Lung (tissue), 12 donors: ENCODE measurements around the gene ERI3. TPM values are rescaled to one million over a fixed set of nuclear protein-coding genes. Genes with fewer than 3 reads are reported as not detected.

Experiments used
- ATAC-seq: fragments of 200-7000 bp; cut with Tn5 transposase; one replicate; pipeline ENCODE4 v1.9.1; 2020; ENCODE audit warnings: moderate number of reproducible peaks; ENCODE audit not compliant: insufficient read depth, low FRiP score
- DNase-seq, 3 donors: peaks; one replicate each; pipeline ENCODE4 v3.0.0-alpha.2; 2013 to 2017
- H3K27ac ChIP-seq, 2 donors: one replicate each; pipeline ENCODE4 v1.5.1; 2013; ENCODE audit warnings: mild to moderate bottlenecking in 2 of 2, moderate library complexity in 2 of 2, control low read depth in 1 of 2, inconsistent platforms in 1 of 2, low read depth in 1 of 2, low read length in 1 of 2
- H3K27me3 ChIP-seq, 3 donors: one replicate each; pipeline ENCODE4 v1.5.1; 2013; ENCODE audit warnings: low read length in 2 of 3; ENCODE audit not compliant: control insufficient read depth in 3 of 3, insufficient read depth in 3 of 3
- H3K36me3 ChIP-seq, 4 donors: one replicate each; pipeline ENCODE4 v1.5.1; 2013; ENCODE audit warnings: low read length in 4 of 4, mild to moderate bottlenecking in 1 of 4, moderate library complexity in 1 of 4; ENCODE audit not compliant: control insufficient read depth in 4 of 4, insufficient read depth in 4 of 4
- H3K4me1 ChIP-seq, 5 donors: one replicate each; pipeline ENCODE4 v1.5.1; 2013; ENCODE audit warnings: low read length in 5 of 5, mild to moderate bottlenecking in 2 of 5, moderate library complexity in 1 of 5; ENCODE audit not compliant: control insufficient read depth in 5 of 5, insufficient read depth in 5 of 5
- H3K4me3 ChIP-seq: one replicate; pipeline ENCODE4 v1.5.1; 2013; ENCODE audit warnings: mild to moderate bottlenecking, control low read depth, moderate library complexity
- H3K9ac ChIP-seq, 2 donors: one replicate each; pipeline ENCODE4 v1.5.1; 2013; ENCODE audit warnings: low read length in 2 of 2, control low read depth in 1 of 2; ENCODE audit not compliant: insufficient read depth in 1 of 2
- H3K9me3 ChIP-seq, 4 donors: one replicate each; pipeline ENCODE4 v1.5.1; 2013; ENCODE audit warnings: low read length in 3 of 4, mild to moderate bottlenecking in 1 of 4, moderate library complexity in 1 of 4; ENCODE audit not compliant: control insufficient read depth in 4 of 4, insufficient read depth in 3 of 4
- CTCF ChIP-seq: IDR thresholded peaks from 2 replicates; pipeline ENCODE4 v1.5.1; 2012; ENCODE audit warnings: mild to moderate bottlenecking; ENCODE audit errors: control extremely low read depth, extremely low read depth
- WGBS, 2 donors: extraction: QIAGEN DNeasy Blood & Tissue Kit; methylation state at CpG; one replicate each; pipeline ENCODE4 v1.1.7; 2013; 5-methylcytosine and 5-hydroxymethylcytosine counted together
- polyA plus RNA-seq, 2 donors: library from polyadenylated mRNA; stranded (reverse); fragments of 200-250 nt; gene quantifications; one replicate each; pipeline ENCODE4 v1.2.1, GENCODE V29; 2013
- total RNA-seq, 2 donors: library from RNA; depleted of rRNA in 1 of 2; stranded (reverse); fragments of >200 nt in 1 of 2; gene quantifications; one replicate each; pipeline ENCODE4 v1.2.1, GENCODE V29; 2014 to 2021
- donor health status: control.
- donor health status: control.
- donor health status: Bipolar disorder and iron deficiency.
- donor health status: healthy.
- donor health status: DM: yes; HTN: yes; CAD: no.

Gene ERI3
- total and polyA plus RNA-seq, 4 donors, result 26.6 to 56.2 (median 40.8) TPM

GRCh38 chr1:44328671-44329416, 26.2 kb downstream of the ERI3 start:
- Histone ChIP-seq H3K4me1 (peaks cover 0 to 19% (median 7%) of the 10 kb centered on the region in 5 donors), H3K9ac (no peak overlapping the region), H3K4me3 (no peak overlapping the region), H3K27me3 (no peaks in the 10 kb centered on the region), H3K9me3 (no peaks in the 10 kb centered on the region), H3K27ac (peak overlapping the region in 1 of 2 donors; percentile 51), H3K36me3 (peaks cover 0 to 6% (median 3%) of the 10 kb centered on the region in 4 donors)
- WGBS, 2 donors, result 79 to 85% methylated on average over 5 of the region's 5 CpGs
- no peak for TF ChIP-seq CTCF
- ATAC-seq (no peak), DNase-seq (no peak)

DNA sequence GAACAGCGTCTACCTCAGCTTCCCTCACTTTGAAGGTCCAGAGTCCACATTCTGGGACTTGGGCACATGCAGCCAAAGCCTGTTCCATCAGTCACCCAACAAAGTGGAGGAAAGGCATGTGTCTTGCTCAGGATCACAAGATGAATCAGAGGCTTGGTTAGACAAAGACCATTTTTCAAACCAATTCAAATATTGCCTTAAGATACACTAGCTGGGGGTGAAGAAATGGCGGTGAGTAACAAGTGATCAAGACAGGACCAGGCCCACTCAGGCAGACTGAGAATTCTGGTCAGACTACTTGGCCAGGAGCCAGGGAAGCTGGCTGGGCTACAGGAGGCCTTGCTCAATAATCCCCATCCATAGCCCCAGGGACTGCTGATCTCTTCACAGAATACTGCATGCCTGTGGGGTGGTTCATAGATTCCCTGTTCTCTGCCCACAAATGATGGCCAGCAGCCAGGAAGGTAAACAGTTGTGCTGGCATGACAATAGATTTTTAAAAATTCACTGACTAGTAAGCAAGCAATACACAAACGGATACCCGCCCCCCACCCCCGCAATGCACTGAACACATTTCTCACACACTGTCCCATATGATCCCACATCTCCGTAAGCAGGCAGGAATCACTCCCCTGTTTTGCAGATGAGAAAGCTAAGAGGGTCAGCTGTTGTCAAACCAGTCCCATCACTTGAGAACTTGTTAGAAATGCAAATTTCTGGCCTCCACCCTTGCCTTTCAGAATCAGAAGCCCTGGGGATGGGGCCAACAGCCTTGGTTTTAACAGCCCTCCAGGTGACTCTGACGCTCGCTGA, 27.2 kb downstream of the ERI3 start:
- peaks cover 0 to 6% (median 1%) of the 10 kb centered on the region in 4 donors for H3K36me3 ChIP-seq

GRCh38 chr1:44326821-44327465, 28.1 kb downstream of the ERI3 start:
- Histone ChIP-seq H3K4me1 (peaks cover 0 to 19% (median 7%) of the 10 kb centered on the region in 5 donors), H3K27ac (peak overlapping the region in 1 of 2 donors; percentile 48), H3K9me3 (no peaks in the 10 kb centered on the region), H3K36me3 (peaks cover 0 to 2% (median 0%) of the 10 kb centered on the region in 4 donors), H3K27me3 (no peaks in the 10 kb centered on the region), H3K4me3 (no peak overlapping the region), H3K9ac (no peak overlapping the region)
- DNase-seq, result no peak
- TF ChIP-seq CTCF, result no peak
- no peak for ATAC-seq

More for the DNA sequence above, 27.2 kb downstream of the ERI3 start:
- TF ChIP-seq CTCF, result no peak
- H3K9me3 ChIP-seq, result no peaks in the 10 kb centered on the region
- H3K9ac ChIP-seq, result no peak overlapping the region
- peaks cover 0 to 19% (median 7%) of the 10 kb centered on the region in 5 donors for H3K4me1 ChIP-seq
- DNase-seq (peak; percentile 32 to 69 (median 38)), ATAC-seq (peak; percentile 81)
- WGBS, 2 donors, result 67 to 81% methylated on average over 8 of the region's 8 CpGs
- H3K27ac ChIP-seq, result peak overlapping the region in 1 of 2 donors; percentile 51
- H3K4me3 ChIP-seq, result no peak overlapping the region
- no peaks in the 10 kb centered on the region for H3K27me3 ChIP-seq
